ENCODE measurements around the gene RD3L. TPM values are rescaled to one million over a fixed set of nuclear protein-coding genes. Genes with fewer than 3 reads are reported as not detected.

The RD3L gene
- total RNA-seq, 1 experiment from 2014 or later = not detected

- TF ChIP-seq SRF (IDR thresholded peaks at IDR 0.05; ENCODE audit: low read depth) = no peak
- intact Hi-C loops (cut with micrococcal nuclease) = no loop called here
- Histone ChIP-seq H4K20me1 (ENCODE audit: insufficient read depth) (no peaks in the 10 kb centered on the region), H3K4me3 (replicated peaks in 1 of 2; ENCODE audit: low read depth in 1 of 2, low read length in 2 of 2) (no peak within 1 kb of the TSS), H3K79me2 (ENCODE audit: insufficient read depth, low read length) (no peaks in the 10 kb centered on the region), H3K27ac (ENCODE audit: low read depth, low read length) (no peak within 1 kb of the TSS), H3K27me3 (ENCODE audit: insufficient read depth, low read length) (no peaks in the 10 kb centered on the region), H3K4me2 (ENCODE audit: low read length) (no peak within 1 kb of the TSS), H3K36me3 (ENCODE audit: control insufficient read depth in 1 of 2, insufficient read depth in 2 of 2, low read length in 2 of 2) (no peaks in the 10 kb centered on the region), H2AFZ (ENCODE audit: low read depth, low read length, poor library complexity, severe bottlenecking) (no peak within 1 kb of the TSS), H3K9ac (ENCODE audit: low read length) (no peak within 1 kb of the TSS), H3K9me3 (ENCODE audit: control insufficient read depth in 1 of 2, insufficient read depth in 1 of 2, low read depth in 1 of 2, low read length in 2 of 2) (no peaks in the 10 kb centered on the region), H3K9me2 (ENCODE audit: insufficient read depth) (no peaks in the 10 kb centered on the region), H3K4me1 (ENCODE audit: control insufficient read depth in 1 of 2, insufficient read depth in 2 of 2, low read length in 2 of 2) (peaks cover 7 to 19% of the 10 kb centered on the region in 2 experiments; a peak in 3 of 4 replicates)
- ChIA-PET CTCF (no interaction called here), RAD21 (ENCODE audit: low non-redundant PET in 1 of 2, low total read pairs in 2 of 2, uncharacterized antibody in 2 of 2, unreplicated experiment in 2 of 2) (no interaction called here), POLR2A (no interaction called here)
- BruUV-seq (replicated peaks) = no TSS peak
- ATAC-seq = no peak
- DNase-seq (ENCODE audit: low read depth, low spot score) = no peak
Measured at GRCh38 chr14:103928011-103928890, 14.1 kb downstream of the RD3L start, which contains the start of gene TDRD9. TSS of gene TDRD9 (plus strand) at chr14:103928456. CDS start at chr14:103928510, 54 bp downstream.

- Histone ChIP-seq H3K4me1 (ENCODE audit: control insufficient read depth in 1 of 2, insufficient read depth in 2 of 2, low read length in 2 of 2) (peaks cover 7 to 15% of the 10 kb centered on the region in 2 experiments; a peak in 3 of 4 replicates), H3K4me2 (ENCODE audit: low read length) (no peak overlapping the region), H4K20me1 (ENCODE audit: insufficient read depth) (no peaks in the 10 kb centered on the region), H3K9me2 (ENCODE audit: insufficient read depth) (no peaks in the 10 kb centered on the region), H3K4me3 (replicated peaks in 1 of 2; ENCODE audit: low read depth in 1 of 2, low read length in 2 of 2) (no peak overlapping the region), H3K27ac (ENCODE audit: low read depth, low read length) (no peak overlapping the region), H3K36me3 (ENCODE audit: control insufficient read depth in 1 of 2, insufficient read depth in 2 of 2, low read length in 2 of 2) (no peaks in the 10 kb centered on the region), H3K79me2 (ENCODE audit: insufficient read depth, low read length) (no peaks in the 10 kb centered on the region), H2AFZ (ENCODE audit: low read depth, low read length, poor library complexity, severe bottlenecking) (no peak overlapping the region), H3K9me3 (ENCODE audit: control insufficient read depth in 1 of 2, insufficient read depth in 1 of 2, low read depth in 1 of 2, low read length in 2 of 2) (no peaks in the 10 kb centered on the region), H3K27me3 (ENCODE audit: insufficient read depth, low read length) (no peaks in the 10 kb centered on the region), H3K9ac (ENCODE audit: low read length) (no peak overlapping the region)
- ChIA-PET POLR2A (no interaction called here), RAD21 (ENCODE audit: low non-redundant PET in 1 of 2, low total read pairs in 2 of 2, uncharacterized antibody in 2 of 2, unreplicated experiment in 2 of 2) (no interaction called here), CTCF (no interaction called here)
- no TSS peak for BruUV-seq (replicated peaks)
- DNase-seq (ENCODE audit: low read depth, low spot score) = no peak
- intact Hi-C loops (cut with micrococcal nuclease) = no loop called here
- ATAC-seq = no peak
- TF ChIP-seq YY1 (IDR thresholded peaks at IDR 0.05; ENCODE audit: extremely low read depth, insufficient replicate concordance, low read depth, low read length) (no peak), TCF7L2 (IDR thresholded peaks at IDR 0.05; ENCODE audit: borderline replicate concordance, extremely low read depth, insufficient read depth, insufficient read length) (no peak), ZBTB33 (IDR thresholded peaks at IDR 0.05; ENCODE audit: extremely low read depth, insufficient replicate concordance, low read length) (no peak), EZH2phosphoT487 (IDR thresholded peaks at IDR 0.05; ENCODE audit: borderline replicate concordance) (no peak), MAX (IDR thresholded peaks at IDR 0.05) (no peak), SP1 (IDR thresholded peaks at IDR 0.05; ENCODE audit: low read depth) (no peak), ZFX (IDR thresholded peaks at IDR 0.05) (no peak), REST (IDR thresholded peaks at IDR 0.05; ENCODE audit: low read depth) (no peak), SRF (IDR thresholded peaks at IDR 0.05; ENCODE audit: low read depth) (no peak), EGR1 (IDR thresholded peaks at IDR 0.05; ENCODE audit: low read depth) (no peak), FOSL1 (IDR thresholded peaks at IDR 0.05; ENCODE audit: low read depth) (no peak)
Measured at GRCh38 chr14:103927566-103927965, 14.8 kb downstream of the RD3L start.
